Measurements from ENCODE around the gene SPATS2. TPM values are rescaled to one million over a fixed set of nuclear protein-coding genes. Genes with fewer than 3 reads are reported as not detected.
"Not testable (repeated sequence)": the region's sequence is repeated elsewhere in the genome, so short reads cannot be mapped to it uniquely, and the experiment has no call there.

SPATS2 gene
- total RNA-seq, 1 donor from 2014 or later, result 44.5 TPM

DNA sequence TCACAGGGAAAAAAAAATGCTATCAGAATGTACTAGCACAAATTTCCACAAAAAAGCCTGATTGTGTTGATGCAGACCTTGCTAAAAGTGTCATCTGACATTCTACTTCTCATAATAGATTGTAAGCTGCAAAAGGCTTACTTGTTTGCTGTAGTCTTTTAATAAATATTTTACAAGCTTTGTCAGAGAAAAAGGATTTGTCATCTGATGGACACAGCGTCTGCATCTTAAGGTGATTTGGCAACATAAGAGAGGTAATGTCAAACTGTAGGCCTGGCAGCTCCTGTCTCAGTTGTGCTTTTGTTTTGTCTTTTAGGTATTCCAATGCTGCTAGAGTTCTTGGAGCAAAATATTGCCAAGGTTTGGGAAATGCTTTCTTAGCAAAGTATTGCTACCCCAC, 145.3 kb downstream of the SPATS2 start:
- no peak for DNase-seq (ENCODE audit: low read depth, low spot score)

- DNase-seq (ENCODE audit: low read depth, low spot score), result peak; percentile 58
Measured at GRCh38 chr12:49515266-49515665, 148.0 kb downstream of the SPATS2 start.

- peak; percentile 24 for DNase-seq (ENCODE audit: low read depth, low spot score)
Measured at GRCh38 chr12:49518914-49519573, 151.8 kb downstream of the SPATS2 start.

- no peak for DNase-seq (ENCODE audit: low read depth, low spot score)
Measured at GRCh38 chr12:49519574-49519936, 152.3 kb downstream of the SPATS2 start.

- no peak for DNase-seq (ENCODE audit: low read depth, low spot score)
Measured at GRCh38 chr12:49521389-49521788, 154.1 kb downstream of the SPATS2 start.

GRCh38 chr12:49524660-49525324, 157.5 kb downstream of the SPATS2 start:
- DNase-seq (ENCODE audit: low read depth, low spot score), result peak; percentile 32

DNA sequence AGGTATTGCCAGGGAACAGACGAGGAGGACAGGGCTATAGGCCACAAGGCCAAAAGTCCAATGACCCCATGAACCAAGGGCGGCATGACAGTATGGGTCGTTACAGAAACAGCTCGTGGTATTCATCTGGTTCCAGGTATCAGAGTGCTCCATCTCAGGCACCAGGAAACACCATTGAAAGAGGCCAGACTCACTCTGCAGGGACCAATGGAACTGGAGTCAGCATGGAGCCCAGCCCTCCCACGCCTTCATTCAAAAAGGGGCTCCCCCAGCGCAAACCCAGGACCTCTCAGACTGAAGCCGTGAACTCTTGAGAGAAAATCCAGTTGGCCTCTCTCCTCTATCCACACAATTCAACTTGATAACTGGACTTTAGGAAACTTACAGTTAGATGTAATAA, 158.7 kb downstream of the SPATS2 start:
- no peak for DNase-seq (ENCODE audit: low read depth, low spot score)

DNA sequence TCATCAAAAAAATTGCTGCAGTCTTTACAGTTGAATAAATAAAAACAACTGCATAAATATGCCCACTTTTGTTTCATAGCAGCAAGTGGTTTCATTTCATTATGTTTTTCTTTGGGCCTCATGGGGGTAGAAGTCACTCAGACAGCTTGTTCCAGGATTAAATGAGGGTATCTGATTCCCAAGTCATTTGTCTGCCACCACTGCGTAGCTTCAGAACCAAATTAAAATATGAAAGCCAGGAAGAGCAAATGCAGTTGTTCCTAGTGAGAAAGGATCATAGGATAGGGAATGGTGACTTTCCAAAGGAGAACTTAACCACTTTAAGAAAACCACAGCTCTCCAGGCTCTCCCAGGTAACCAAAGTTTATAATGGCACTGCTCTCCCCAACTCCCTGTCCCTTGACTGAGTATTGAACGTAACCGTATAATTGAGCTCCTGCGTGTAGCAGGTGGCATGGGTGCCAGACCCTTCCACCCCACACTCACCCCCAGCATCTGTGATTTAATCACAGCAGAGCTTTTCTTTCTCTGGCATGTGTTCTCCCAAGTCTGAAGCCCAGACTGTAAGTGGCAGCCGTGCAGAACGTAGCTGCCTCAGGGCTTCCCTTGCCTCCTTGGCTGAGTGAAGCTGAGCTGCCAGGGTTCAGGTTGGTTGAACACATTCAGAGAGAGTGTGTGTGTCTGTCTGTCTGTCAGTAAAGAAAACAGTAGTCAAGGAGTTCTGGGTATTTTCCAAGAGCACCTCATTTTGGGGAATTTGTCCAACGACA, 160.3 kb downstream of the SPATS2 start:
- no peak for DNase-seq (ENCODE audit: low read depth, low spot score)

DNA sequence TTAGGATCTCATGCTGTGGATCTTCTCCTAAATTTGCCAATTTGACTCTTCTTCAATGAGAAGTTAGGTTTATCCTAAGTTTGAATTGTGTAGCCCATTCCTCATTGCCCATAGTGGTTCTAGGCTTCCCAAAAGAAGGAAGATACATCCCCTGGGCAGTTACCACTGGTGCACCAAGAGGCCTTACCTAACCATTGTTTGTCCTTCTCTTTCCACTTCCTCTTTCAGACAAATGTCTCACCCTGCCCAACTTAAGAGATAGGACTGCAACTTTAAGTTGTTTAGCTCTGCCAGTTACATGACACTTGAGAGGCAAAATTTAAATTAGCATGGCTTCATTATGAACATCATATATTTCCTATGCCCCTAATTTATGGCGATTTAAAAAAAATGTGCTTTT, 162.2 kb downstream of the SPATS2 start:
- no peak for DNase-seq (ENCODE audit: low read depth, low spot score)

DNA sequence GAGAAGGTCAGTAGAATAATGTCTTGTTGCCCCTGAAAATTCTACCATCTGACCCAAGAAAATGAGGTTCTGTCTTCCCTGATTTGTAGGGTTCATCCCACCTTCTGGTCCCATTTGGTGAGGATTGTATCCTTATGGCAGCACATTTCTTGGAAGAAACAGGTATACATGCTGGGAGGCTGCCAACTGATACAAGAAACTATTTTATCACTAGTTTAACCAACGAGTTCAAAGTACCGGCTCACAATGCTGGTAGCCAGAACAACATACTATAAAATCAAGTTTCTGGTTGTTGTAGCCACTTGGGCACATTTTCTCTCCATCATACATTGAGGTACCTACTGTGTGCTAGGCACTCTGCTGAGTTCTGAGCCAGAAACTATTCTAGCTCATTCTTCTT, 164.5 kb downstream of the SPATS2 start:
- DNase-seq (ENCODE audit: low read depth, low spot score), result no peak

GRCh38 chr12:49533331-49533730, 166.1 kb downstream of the SPATS2 start:
- no peak for DNase-seq (ENCODE audit: low read depth, low spot score)

- DNase-seq (ENCODE audit: low read depth, low spot score), result not testable (repeated sequence)
Measured at GRCh38 chr12:49534122-49534521, 166.9 kb downstream of the SPATS2 start.

DNA sequence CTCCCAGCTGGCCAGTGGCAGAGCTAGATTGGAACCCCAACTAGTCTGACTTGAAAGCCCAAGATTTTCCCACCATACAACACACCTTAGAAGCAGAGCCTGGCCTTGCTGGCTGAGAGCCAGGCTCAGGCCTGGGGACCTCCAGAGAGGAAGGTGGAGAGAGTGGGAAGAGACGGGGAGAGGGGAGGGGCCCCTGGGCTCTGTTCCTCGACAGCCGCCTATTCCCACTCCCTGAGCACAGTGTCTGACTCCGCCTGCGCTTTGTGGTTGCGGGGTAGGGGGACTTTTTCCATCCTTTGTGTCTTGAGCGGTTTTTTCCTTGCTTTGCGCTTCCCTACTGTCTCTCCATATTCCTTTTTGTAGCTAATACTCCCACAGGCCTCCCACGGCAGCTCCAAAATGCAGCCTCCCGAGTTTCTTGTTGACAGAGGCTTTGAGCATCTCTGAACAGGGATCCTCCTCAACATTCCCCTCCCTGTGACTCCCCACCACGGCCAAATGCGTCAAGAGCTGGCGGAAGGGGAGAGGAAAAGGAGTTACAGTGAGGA, 167.5 kb downstream of the SPATS2 start:
- DNase-seq (ENCODE audit: low read depth, low spot score), result no peak

- no peak for DNase-seq (ENCODE audit: low read depth, low spot score)
Measured at GRCh38 chr12:49535921-49536525, 168.8 kb downstream of the SPATS2 start.

- DNase-seq (ENCODE audit: low read depth, low spot score), result no peak
Measured at GRCh38 chr12:49536526-49537071, 169.3 kb downstream of the SPATS2 start.

DNA sequence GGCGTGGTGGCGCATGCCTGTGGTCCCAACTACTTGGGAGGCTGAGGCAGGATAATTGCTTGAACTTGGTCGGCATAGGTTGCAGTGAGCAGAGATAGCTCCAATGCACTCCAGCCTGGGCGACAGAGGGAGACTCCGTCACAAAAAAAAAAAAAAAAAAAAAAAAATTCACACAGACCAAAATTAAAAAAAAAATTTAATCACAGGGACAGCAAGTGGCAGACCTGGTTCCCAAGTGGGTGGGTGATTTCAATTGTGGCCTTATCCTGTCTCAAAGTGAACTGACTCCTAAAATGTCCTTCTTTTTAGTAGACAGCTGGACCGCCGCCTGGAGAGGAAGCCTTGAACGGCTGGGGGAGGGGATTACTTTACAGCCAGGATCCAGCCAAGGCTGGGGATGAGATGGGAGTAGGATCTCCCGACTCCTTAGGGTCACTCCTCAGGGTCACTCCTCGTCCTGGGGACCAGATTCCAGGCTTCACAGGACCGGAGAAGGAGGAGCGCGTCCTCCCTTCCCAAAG, 170.0 kb downstream of the SPATS2 start:
- DNase-seq (ENCODE audit: low read depth, low spot score), result no peak

DNA sequence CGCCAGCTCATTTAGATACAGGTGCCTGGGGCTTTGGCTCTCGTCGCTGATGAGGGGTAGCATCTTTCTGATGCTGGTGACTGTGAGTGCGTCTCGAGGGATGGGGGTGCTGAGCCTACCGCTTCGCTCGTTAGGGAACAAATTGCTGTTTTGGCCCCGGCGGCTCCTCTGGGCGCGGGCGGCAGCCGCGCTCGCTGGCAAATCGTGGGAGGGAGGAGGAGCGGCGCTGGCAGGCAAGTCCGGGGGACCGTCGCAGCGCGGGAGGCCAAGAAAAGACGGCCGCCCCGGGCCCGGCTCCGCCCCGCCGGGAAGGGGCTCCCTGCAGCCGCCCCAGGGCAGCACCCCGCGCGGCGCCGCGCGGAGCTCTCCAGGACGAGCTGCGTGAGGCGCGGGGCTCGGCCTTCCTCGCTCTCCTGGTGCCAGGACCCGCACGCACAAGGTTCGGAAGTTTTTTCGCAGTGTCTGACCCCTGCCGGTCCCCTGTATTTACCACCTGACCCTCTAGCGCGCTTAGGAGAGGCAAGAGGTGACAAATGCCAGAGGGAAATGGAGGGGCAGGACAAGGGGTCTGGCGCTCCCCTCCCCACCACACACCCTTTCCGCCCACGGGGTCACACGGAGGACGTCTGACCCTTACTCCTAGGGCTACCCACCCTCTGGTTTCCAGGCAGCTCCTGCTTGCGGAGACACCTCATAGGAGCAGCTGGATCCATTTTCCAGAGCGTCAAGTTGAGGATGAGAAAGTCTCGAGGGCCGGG, 170.7 kb downstream of the SPATS2 start:
- no peak for DNase-seq (ENCODE audit: low read depth, low spot score)

- no peak for DNase-seq (ENCODE audit: low read depth, low spot score)
Measured at GRCh38 chr12:49538510-49539403, 171.5 kb downstream of the SPATS2 start, which contains the start of gene KCNH3. Gene KCNH3 (plus strand): TSS chr12:49539030. CDS start chr12:49539417, 387 bp downstream.
